ENCODE data around the gene CAMK2G. TPM values are rescaled to one million over a fixed set of nuclear protein-coding genes. Genes with fewer than 3 reads are reported as not detected.
A peak's percentile ranks its signal among the peaks of the same experiment; 100 is the strongest.

The CAMK2G gene
- total RNA-seq, 2 donors from 2014 or later = 20.9 to 21.7 TPM

GRCh38 chr10:73864229-73864628, 10.1 kb downstream of the CAMK2G start:
- H3K9me3 Mint-ChIP-seq = no peaks in the 10 kb centered on the region
- Histone ChIP-seq H3K4me1 (ENCODE audit: control insufficient read depth, insufficient read depth, low read length) (peaks cover 13% of the 10 kb centered on the region), H3K9me3 (ENCODE audit: control insufficient read depth, low read length) (no peaks in the 10 kb centered on the region), H3K4me3 (ENCODE audit: low read length) (no peak overlapping the region), H3K36me3 (ENCODE audit: control insufficient read depth, insufficient read depth, low read length) (peaks cover 30% of the 10 kb centered on the region), H3K27ac (ENCODE audit: low read depth, low read length) (no peak overlapping the region), H3K27me3 (ENCODE audit: control insufficient read depth, insufficient read depth, low read length, poor library complexity, severe bottlenecking) (no peaks in the 10 kb centered on the region), H3K9ac (ENCODE audit: extremely low read depth, low read length, poor library complexity, severe bottlenecking) (no peak overlapping the region)
- WGBS, 2 experiments (ENCODE audit: insufficient coverage in 1 of 2, insufficient read length in 1 of 2) = 92 to 100% methylated on average over 4 of the region's 4 CpGs
- peaks cover 21% of the 10 kb centered on the region for H3K36me3 Mint-ChIP-seq (ENCODE audit: low read depth)
- H3K4me3 Mint-ChIP-seq = no peak overlapping the region
- H3K27ac Mint-ChIP-seq = no peak overlapping the region
- no peaks in the 10 kb centered on the region for H3K27me3 Mint-ChIP-seq (ENCODE audit: insufficient read depth)
- TF ChIP-seq, protein P1, sequence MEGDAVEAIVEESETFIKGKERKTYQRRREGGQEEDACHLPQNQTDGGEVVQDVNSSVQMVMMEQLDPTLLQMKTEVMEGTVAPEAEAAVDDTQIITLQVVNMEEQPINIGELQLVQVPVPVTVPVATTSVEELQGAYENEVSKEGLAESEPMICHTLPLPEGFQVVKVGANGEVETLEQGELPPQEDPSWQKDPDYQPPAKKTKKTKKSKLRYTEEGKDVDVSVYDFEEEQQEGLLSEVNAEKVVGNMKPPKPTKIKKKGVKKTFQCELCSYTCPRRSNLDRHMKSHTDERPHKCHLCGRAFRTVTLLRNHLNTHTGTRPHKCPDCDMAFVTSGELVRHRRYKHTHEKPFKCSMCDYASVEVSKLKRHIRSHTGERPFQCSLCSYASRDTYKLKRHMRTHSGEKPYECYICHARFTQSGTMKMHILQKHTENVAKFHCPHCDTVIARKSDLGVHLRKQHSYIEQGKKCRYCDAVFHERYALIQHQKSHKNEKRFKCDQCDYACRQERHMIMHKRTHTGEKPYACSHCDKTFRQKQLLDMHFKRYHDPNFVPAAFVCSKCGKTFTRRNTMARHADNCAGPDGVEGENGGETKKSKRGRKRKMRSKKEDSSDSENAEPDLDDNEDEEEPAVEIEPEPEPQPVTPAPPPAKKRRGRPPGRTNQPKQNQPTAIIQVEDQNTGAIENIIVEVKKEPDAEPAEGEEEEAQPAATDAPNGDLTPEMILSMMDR (conservative IDR thresholded peaks at IDR 0.05) = no peak
- DNase-seq = no peak
- peaks cover 12% of the 10 kb centered on the region for H3K4me1 Mint-ChIP-seq

DNA sequence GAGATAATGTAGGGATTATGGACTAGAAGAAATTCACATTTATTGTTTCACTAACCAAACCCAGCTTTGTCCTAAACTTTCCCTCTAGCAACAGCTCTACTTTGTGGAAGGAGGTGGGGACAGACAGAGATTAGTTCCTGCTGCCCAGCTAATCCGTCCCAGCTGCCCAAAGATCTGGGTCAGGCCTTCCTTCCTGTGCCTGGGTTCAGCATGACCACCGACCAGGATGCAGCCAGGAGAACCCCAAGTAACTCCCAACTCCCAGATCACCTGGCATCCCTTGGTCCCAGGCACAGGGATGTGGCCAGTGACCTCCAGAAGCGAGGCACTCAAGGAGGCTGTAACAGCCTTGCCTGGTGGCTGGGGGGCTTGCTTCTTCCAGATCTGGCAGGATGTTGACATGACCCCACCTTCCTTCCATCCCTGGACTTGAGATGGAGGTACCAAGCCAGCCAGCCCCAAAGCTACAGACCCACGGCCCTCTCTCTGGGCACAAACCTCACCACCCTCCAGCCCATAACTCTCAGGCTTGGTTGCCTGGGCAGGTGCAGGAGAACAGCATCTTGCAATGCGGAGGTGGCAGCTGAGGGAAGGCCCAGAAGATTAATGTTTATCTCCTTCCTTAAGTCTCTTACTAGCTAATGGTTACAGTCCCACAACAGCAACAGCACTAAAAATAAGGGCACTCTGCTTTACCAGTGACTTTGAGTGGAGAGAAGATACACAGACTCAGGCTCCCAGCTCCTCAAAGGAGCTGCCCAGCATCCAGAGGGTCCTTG, 11.1 kb downstream of the CAMK2G start:
- no peaks in the 10 kb centered on the region for H3K27me3 Mint-ChIP-seq (ENCODE audit: insufficient read depth)
- DNase-seq = no peak
- H3K9ac ChIP-seq (ENCODE audit: extremely low read depth, low read length, poor library complexity, severe bottlenecking) = no peak overlapping the region
- WGBS, 2 experiments (ENCODE audit: insufficient coverage in 1 of 2, insufficient read length in 1 of 2) = 86% methylated on average over 5 of the region's 5 CpGs; no CpG with 5 or more reads in 1 of the 2 experiments
- H3K4me3 ChIP-seq (ENCODE audit: low read length) = no peak overlapping the region
- TF ChIP-seq, protein P1 (conservative IDR thresholded peaks at IDR 0.05) = no peak
- peaks cover 13% of the 10 kb centered on the region for H3K4me1 ChIP-seq (ENCODE audit: control insufficient read depth, insufficient read depth, low read length)
- H3K27me3 ChIP-seq (ENCODE audit: control insufficient read depth, insufficient read depth, low read length, poor library complexity, severe bottlenecking) = no peaks in the 10 kb centered on the region
- H3K4me3 Mint-ChIP-seq = no peak overlapping the region
- no peaks in the 10 kb centered on the region for H3K9me3 Mint-ChIP-seq
- no peak overlapping the region for H3K27ac ChIP-seq (ENCODE audit: low read depth, low read length)
- H3K9me3 ChIP-seq (ENCODE audit: control insufficient read depth, low read length) = no peaks in the 10 kb centered on the region
- peaks cover 38% of the 10 kb centered on the region for H3K36me3 ChIP-seq (ENCODE audit: control insufficient read depth, insufficient read depth, low read length)
- peaks cover 12% of the 10 kb centered on the region for H3K4me1 Mint-ChIP-seq
- H3K27ac Mint-ChIP-seq = peak overlapping the region; percentile 17
- H3K36me3 Mint-ChIP-seq (ENCODE audit: low read depth) = peaks cover 26% of the 10 kb centered on the region

- H3K9me3 Mint-ChIP-seq = no peaks in the 10 kb centered on the region
- no peak overlapping the region for H3K4me3 Mint-ChIP-seq
- H3K4me1 Mint-ChIP-seq = peaks cover 12% of the 10 kb centered on the region
- H3K27ac Mint-ChIP-seq = no peak overlapping the region
- H3K36me3 Mint-ChIP-seq (ENCODE audit: low read depth) = peaks cover 26% of the 10 kb centered on the region
- Histone ChIP-seq H3K27ac (ENCODE audit: low read depth, low read length) (no peak overlapping the region), H3K36me3 (ENCODE audit: control insufficient read depth, insufficient read depth, low read length) (peaks cover 32% of the 10 kb centered on the region), H3K9ac (ENCODE audit: extremely low read depth, low read length, poor library complexity, severe bottlenecking) (no peak overlapping the region), H3K4me3 (ENCODE audit: low read length) (no peak overlapping the region), H3K9me3 (ENCODE audit: control insufficient read depth, low read length) (no peaks in the 10 kb centered on the region), H3K4me1 (ENCODE audit: control insufficient read depth, insufficient read depth, low read length) (peaks cover 13% of the 10 kb centered on the region), H3K27me3 (ENCODE audit: control insufficient read depth, insufficient read depth, low read length, poor library complexity, severe bottlenecking) (no peaks in the 10 kb centered on the region)
- no peaks in the 10 kb centered on the region for H3K27me3 Mint-ChIP-seq (ENCODE audit: insufficient read depth)
- 92 to 97% methylated on average over 3 to 7 of the region's 8 CpGs for WGBS, 2 experiments (ENCODE audit: insufficient coverage in 1 of 2, insufficient read length in 1 of 2)
- TF ChIP-seq, protein P1 (conservative IDR thresholded peaks at IDR 0.05) = no peak
- DNase-seq = no peak
These were observed 12.3 kb downstream of the CAMK2G start for GRCh38 chr10:73862011-73862410.

Data from endodermal cell (in vitro differentiated cells).